ENCODE measurements around the gene RAPGEF4.

GRCh38 chr2:172821370-172822338 lies 86.0 kb downstream of the RAPGEF4 start:
- TF ChIP-seq, protein P1, sequence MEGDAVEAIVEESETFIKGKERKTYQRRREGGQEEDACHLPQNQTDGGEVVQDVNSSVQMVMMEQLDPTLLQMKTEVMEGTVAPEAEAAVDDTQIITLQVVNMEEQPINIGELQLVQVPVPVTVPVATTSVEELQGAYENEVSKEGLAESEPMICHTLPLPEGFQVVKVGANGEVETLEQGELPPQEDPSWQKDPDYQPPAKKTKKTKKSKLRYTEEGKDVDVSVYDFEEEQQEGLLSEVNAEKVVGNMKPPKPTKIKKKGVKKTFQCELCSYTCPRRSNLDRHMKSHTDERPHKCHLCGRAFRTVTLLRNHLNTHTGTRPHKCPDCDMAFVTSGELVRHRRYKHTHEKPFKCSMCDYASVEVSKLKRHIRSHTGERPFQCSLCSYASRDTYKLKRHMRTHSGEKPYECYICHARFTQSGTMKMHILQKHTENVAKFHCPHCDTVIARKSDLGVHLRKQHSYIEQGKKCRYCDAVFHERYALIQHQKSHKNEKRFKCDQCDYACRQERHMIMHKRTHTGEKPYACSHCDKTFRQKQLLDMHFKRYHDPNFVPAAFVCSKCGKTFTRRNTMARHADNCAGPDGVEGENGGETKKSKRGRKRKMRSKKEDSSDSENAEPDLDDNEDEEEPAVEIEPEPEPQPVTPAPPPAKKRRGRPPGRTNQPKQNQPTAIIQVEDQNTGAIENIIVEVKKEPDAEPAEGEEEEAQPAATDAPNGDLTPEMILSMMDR (IDR thresholded peaks at IDR 0.05; ENCODE audit: borderline replicate concordance, extremely low read depth, low read length, poor library complexity, severe bottlenecking) = no peak
- TF ChIP-seq EZH2 (IDR thresholded peaks at IDR 0.05; ENCODE audit: borderline replicate concordance, low read depth, low read length, severe bottlenecking) = no peak

All from DND-41 (cell line).